Neural crest cell (in vitro differentiated cells): Measurements from ENCODE around the gene PIK3R5. TPM values are rescaled to one million over a fixed set of nuclear protein-coding genes. Genes with fewer than 3 reads are reported as not detected.

ENCODE experiments used
- DNase-seq: peaks from one replicate; pipeline ENCODE4 v3.0.0; 2021; ENCODE audit warnings: low read depth, mixed read lengths, low spot score
- H3K27ac Mint-ChIP-seq: one replicate; pipeline ENCODE4 v1.8.0; 2021; ENCODE audit warnings: mild to moderate bottlenecking, mixed read lengths; ENCODE audit not compliant: unreplicated experiment
- H3K27me3 Mint-ChIP-seq: 2 replicates; pipeline ENCODE4 v1.8.0; 2021; ENCODE audit warnings: low read depth, mild to moderate bottlenecking, mixed read lengths
- H3K36me3 Mint-ChIP-seq: 2 replicates; pipeline ENCODE4 v1.8.0; 2021; ENCODE audit warnings: low read depth, mild to moderate bottlenecking, mixed read lengths
- H3K4me1 Mint-ChIP-seq: 2 replicates; pipeline ENCODE4 v1.8.0; 2021; ENCODE audit warnings: mixed read lengths
- H3K4me3 Mint-ChIP-seq: one replicate; pipeline ENCODE4 v1.8.0; 2021; ENCODE audit warnings: mild to moderate bottlenecking, mixed read lengths
- H3K9me3 Mint-ChIP-seq: 2 replicates; pipeline ENCODE4 v1.8.0; 2021; ENCODE audit warnings: mixed read lengths
- total RNA-seq: library from RNA; stranded (reverse); gene quantifications from 2 replicates; pipeline ENCODE4 v1.2.1, GENCODE V29; 2021
- TF ChIP-seq, protein P1 (sequence below): fragments of 200-600 bp; sonication (generic); conservative IDR thresholded peaks from 2 replicates; pipeline ENCODE4 v1.5.0; 2021; ENCODE audit warnings: antibody characterized with exemption, mild to moderate bottlenecking

PIK3R5 gene
- total RNA-seq, 1 donor from 2014 or later: 1.4 TPM

- no peak for DNase-seq
- Mint-ChIP-seq H3K36me3 (peaks cover 4% of the 10 kb centered on the region), H3K4me3 (no peak overlapping the region), H3K27ac (no peak overlapping the region), H3K27me3 (peaks cover 68% of the 10 kb centered on the region), H3K9me3 (peaks cover 12% of the 10 kb centered on the region), H3K4me1 (peaks cover 11% of the 10 kb centered on the region)
- TF ChIP-seq, protein P1, sequence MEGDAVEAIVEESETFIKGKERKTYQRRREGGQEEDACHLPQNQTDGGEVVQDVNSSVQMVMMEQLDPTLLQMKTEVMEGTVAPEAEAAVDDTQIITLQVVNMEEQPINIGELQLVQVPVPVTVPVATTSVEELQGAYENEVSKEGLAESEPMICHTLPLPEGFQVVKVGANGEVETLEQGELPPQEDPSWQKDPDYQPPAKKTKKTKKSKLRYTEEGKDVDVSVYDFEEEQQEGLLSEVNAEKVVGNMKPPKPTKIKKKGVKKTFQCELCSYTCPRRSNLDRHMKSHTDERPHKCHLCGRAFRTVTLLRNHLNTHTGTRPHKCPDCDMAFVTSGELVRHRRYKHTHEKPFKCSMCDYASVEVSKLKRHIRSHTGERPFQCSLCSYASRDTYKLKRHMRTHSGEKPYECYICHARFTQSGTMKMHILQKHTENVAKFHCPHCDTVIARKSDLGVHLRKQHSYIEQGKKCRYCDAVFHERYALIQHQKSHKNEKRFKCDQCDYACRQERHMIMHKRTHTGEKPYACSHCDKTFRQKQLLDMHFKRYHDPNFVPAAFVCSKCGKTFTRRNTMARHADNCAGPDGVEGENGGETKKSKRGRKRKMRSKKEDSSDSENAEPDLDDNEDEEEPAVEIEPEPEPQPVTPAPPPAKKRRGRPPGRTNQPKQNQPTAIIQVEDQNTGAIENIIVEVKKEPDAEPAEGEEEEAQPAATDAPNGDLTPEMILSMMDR: no peak
Measured at GRCh38 chr17:8967861-8968260, 2.4 kb upstream of the PIK3R5 start.

DNA sequence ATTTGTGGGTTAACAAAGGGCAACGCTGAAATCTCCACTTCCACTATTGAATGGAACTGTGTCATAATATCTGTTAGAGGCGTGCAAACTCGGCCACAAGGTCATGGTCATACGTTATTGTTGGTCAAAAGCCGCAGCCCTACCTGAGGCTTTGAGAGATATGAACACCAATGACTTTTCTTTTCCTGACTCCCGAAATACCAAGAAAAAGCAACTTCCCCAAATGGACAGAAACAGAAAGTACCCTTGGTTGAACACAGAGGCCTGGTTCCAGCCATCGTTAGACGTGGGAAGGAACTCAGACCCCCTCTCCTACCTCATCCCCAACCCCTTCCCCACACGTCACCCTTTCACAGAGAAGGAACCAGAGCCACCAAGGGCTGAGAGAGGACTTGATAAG lies 1.4 kb upstream of the PIK3R5 start:
- peaks cover 11% of the 10 kb centered on the region for H3K4me1 Mint-ChIP-seq
- DNase-seq: no peak
- H3K36me3 Mint-ChIP-seq: peaks cover 4% of the 10 kb centered on the region
- no peak overlapping the region for H3K27ac Mint-ChIP-seq
- H3K4me3 Mint-ChIP-seq: no peak overlapping the region
- TF ChIP-seq, protein P1: no peak
- H3K27me3 Mint-ChIP-seq: peaks cover 73% of the 10 kb centered on the region
- H3K9me3 Mint-ChIP-seq: peaks cover 9% of the 10 kb centered on the region

GRCh38 chr17:8964801-8965393 lies 610 bp downstream of the PIK3R5 start:
- H3K9me3 Mint-ChIP-seq: peaks cover 3% of the 10 kb centered on the region
- H3K4me3 Mint-ChIP-seq: peak overlapping the region; percentile 27
- no peak for DNase-seq
- H3K36me3 Mint-ChIP-seq: peaks cover 4% of the 10 kb centered on the region
- TF ChIP-seq, protein P1: no peak
- peaks cover 11% of the 10 kb centered on the region for H3K4me1 Mint-ChIP-seq
- H3K27me3 Mint-ChIP-seq: peaks cover 74% of the 10 kb centered on the region
- no peak overlapping the region for H3K27ac Mint-ChIP-seq

DNA sequence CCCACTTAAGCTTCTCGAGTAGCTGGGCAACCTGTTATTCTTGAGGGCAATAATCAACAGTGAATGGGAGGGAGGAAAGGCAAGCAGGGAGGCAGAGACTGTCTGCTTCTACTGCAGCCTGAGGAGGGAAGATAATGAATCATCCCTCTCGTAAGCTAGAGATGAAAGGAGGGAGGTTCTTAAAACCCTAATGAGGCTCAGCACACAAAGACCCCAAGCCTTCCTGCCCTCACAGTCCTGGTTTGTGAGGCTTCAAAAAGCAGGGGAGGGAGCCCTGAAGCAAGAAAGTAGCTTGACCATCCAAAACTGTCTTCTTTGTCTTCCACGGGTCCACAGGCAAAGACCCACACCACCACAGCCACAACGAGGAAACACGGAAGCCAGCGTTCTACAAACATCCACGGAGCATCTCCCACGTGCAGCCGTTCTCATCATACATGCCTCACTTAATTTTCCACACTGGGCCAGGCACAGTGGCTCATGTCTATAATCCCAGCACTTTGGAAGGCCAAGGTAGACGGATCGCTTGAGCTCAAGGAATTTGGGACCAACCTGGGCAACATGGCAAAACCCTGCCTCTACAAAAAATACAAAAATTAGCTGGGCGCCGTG lies 1.8 kb downstream of the PIK3R5 start:
- peaks cover 4% of the 10 kb centered on the region for H3K36me3 Mint-ChIP-seq
- H3K9me3 Mint-ChIP-seq: peaks cover 3% of the 10 kb centered on the region
- H3K4me3 Mint-ChIP-seq: no peak overlapping the region
- TF ChIP-seq, protein P1: no peak
- H3K4me1 Mint-ChIP-seq: peaks cover 11% of the 10 kb centered on the region
- DNase-seq: no peak
- peaks cover 77% of the 10 kb centered on the region for H3K27me3 Mint-ChIP-seq
- H3K27ac Mint-ChIP-seq: no peak overlapping the region

DNA sequence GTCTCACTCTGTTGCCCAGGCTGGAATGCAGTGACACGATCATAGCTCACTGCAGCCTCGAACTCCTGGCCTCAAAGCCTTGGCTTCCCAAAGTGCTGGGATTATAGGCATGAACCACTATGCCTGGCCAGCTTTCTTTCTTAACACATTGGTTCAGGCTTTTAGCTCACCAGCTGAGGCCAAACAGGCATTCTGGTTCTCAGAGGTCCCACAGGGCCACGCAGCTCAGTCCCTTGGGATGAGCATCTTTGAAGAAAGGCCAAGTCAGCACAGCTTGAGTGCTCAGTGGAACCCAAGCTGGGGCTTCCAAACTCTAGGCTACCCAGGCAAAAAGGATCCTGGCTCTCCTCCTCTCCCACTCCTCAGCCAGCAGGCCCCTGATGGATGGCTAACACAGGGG lies 2.5 kb downstream of the PIK3R5 start:
- no peak overlapping the region for H3K27ac Mint-ChIP-seq
- H3K27me3 Mint-ChIP-seq: peaks cover 69% of the 10 kb centered on the region
- no peaks in the 10 kb centered on the region for H3K9me3 Mint-ChIP-seq
- TF ChIP-seq, protein P1: no peak
- no peak for DNase-seq
- H3K36me3 Mint-ChIP-seq: no peaks in the 10 kb centered on the region
- H3K4me3 Mint-ChIP-seq: no peak overlapping the region
- peaks cover 11% of the 10 kb centered on the region for H3K4me1 Mint-ChIP-seq
